Cardiac muscle cell (in vitro differentiated cells and primary cell): ENCODE measurements around the gene TAF8. TPM values are rescaled to one million over a fixed set of nuclear protein-coding genes. Genes with fewer than 3 reads are reported as not detected.

Source experiments
- DNase-seq, 2 donors: peaks; one replicate each; pipeline versions ENCODE4 v3.0.0 to v3.0.0-alpha.2; 2010 to 2017; ENCODE audit warnings: low read depth in 1 of 2, low spot score in 1 of 2
- H3K27ac ChIP-seq: fragments of 200-600 bp; sonication (generic); 2 replicates; pipeline ENCODE4 v1.5.1; 2016
- H3K27me3 ChIP-seq: fragments of 200-600 bp; sonication (generic); 2 replicates; pipeline ENCODE4 v1.6.0; 2016; ENCODE audit warnings: control low read depth
- H3K36me3 ChIP-seq: fragments of 200-600 bp; sonication (generic); 2 replicates; pipeline ENCODE4 v1.5.1; 2016; ENCODE audit warnings: control low read depth
- H3K4me1 ChIP-seq: fragments of 200-600 bp; sonication (generic); 2 replicates; pipeline ENCODE4 v1.8.1; 2017; ENCODE audit warnings: low read depth, mild to moderate bottlenecking, mixed run types
- H3K4me3 ChIP-seq: fragments of 200-600 bp; sonication (generic); 2 replicates; pipeline ENCODE4 v1.5.1; 2016; ENCODE audit warnings: mild to moderate bottlenecking
- H3K9me3 ChIP-seq: fragments of 200-600 bp; sonication (generic); 2 replicates; pipeline ENCODE4 v1.5.1; 2017; ENCODE audit warnings: low read depth, mild to moderate bottlenecking, control low read depth
- CTCF ChIP-seq: IDR thresholded peaks from 2 replicates; pipeline ENCODE4 v1.5.1; 2012; ENCODE audit warnings: low read depth, mild to moderate bottlenecking, low read length
- polyA plus RNA-seq: library from polyadenylated mRNA; unstranded; fragments of >200 nt; fragmentation: Nextera tagmentation; extraction: Ambion mirVana; gene quantifications from 2 replicates; pipeline ENCODE4 v1.2.1, GENCODE V29; 2016
- total RNA-seq: library from RNA; depleted of rRNA; stranded (reverse); fragments of >200 nt; gene quantifications from 2 replicates; pipeline ENCODE4 v1.2.3, GENCODE V29; 2016

Gene TAF8
- total and polyA plus RNA-seq, 2 experiments from 2014 or later, result 18.3 to 31.6 TPM

DNA sequence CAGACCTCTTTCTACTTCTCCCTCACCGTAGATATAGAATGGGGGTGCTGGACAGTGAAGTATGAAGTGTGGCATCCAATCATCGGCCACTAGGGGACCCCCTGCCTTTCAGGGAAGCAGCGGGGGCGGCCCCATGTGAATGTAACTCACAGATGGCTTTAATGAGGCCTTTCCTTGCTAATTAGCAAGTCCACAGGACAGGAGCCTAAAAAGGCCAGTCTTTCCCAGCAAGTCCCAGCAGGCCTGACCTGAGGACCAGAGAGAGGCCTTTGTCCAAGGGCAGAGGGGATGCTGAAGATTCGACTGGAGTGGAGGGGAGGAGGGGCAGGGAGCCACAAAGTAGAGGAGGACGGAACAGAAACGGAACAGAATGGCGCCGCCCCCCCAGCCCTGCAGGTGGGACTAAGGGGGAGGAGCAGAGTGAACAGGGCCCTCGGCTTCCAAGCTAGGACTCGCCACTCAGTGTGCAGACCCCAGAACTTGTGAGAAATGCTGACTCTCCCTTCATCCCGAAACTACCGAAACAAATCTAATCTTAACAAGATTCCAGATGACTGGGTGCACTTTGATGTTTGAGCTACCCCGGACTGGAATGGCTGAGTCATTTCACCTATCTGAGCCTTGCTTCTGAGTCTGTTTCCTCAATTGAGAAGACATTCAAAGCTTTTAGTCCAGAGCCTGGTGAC is 86.3 kb downstream of the TAF8 start:
- peak; percentile 51 to 55 for DNase-seq
- Histone ChIP-seq H3K9me3 (no peaks in the 10 kb centered on the region), H3K27me3 (no peaks in the 10 kb centered on the region), H3K27ac (peak overlapping the region; percentile 82), H3K4me3 (no peak overlapping the region), H3K36me3 (no peaks in the 10 kb centered on the region), H3K4me1 (peaks cover 21% of the 10 kb centered on the region)
- peak; percentile 41 for TF ChIP-seq CTCF

Other genes with a start within 250 kb of the TAF8 start
- gene USP49, start 155.1 kb upstream of the TAF8 start, total RNA-seq, result 3.7 and 8.5 TPM in 2 replicates
- 5.0 and 5.4 TPM in 2 replicates for gene USP49, start 155.1 kb upstream of the TAF8 start, polyA plus RNA-seq
- gene MED20, start 129.4 kb upstream of the TAF8 start, total RNA-seq, result 18.0 and 18.5 TPM in 2 replicates
- 28.1 and 30.2 TPM in 2 replicates for gene MED20, start 129.4 kb upstream of the TAF8 start, polyA plus RNA-seq
- 18.3 and 32.6 TPM in 2 replicates for gene BYSL, start 129.0 kb upstream of the TAF8 start, total RNA-seq
- gene BYSL, start 129.0 kb upstream of the TAF8 start, polyA plus RNA-seq, result 30.7 and 40.2 TPM in 2 replicates
- gene CCND3, start 108.7 kb upstream of the TAF8 start, total RNA-seq, result 20.0 and 21.1 TPM in 2 replicates
- 23.9 and 43.1 TPM in 2 replicates for gene CCND3, start 108.7 kb upstream of the TAF8 start, polyA plus RNA-seq
- 1.7 and 2.7 TPM in 2 replicates for gene C6orf132, start 92.1 kb downstream of the TAF8 start, total RNA-seq
- gene C6orf132, start 92.1 kb downstream of the TAF8 start, polyA plus RNA-seq, result 0.49 and 0.56 TPM in 2 replicates
- gene GUCA1A, start 122.8 kb downstream of the TAF8 start, total RNA-seq, result 0.25 and 0.63 TPM in 2 replicates
- 0.75 and 1.1 TPM in 2 replicates for gene GUCA1A, start 122.8 kb downstream of the TAF8 start, polyA plus RNA-seq
- gene GUCA1B, start 144.4 kb downstream of the TAF8 start, total RNA-seq, result 0.81 and 1.3 TPM in 2 replicates
- 1.0 TPM in 1 of 2 replicates, not detected in the other for gene GUCA1B, start 144.4 kb downstream of the TAF8 start, polyA plus RNA-seq
- gene MRPS10, start 167.3 kb downstream of the TAF8 start, total RNA-seq, result 15.8 and 20.6 TPM in 2 replicates
- 37.8 and 39.8 TPM in 2 replicates for gene MRPS10, start 167.3 kb downstream of the TAF8 start, polyA plus RNA-seq